Measurements from ENCODE around the gene EYS.
"Not testable (repeated sequence)": the region's sequence is repeated elsewhere in the genome, so short reads cannot be mapped to it uniquely, and the experiment has no call there.

The EYS gene

DNA sequence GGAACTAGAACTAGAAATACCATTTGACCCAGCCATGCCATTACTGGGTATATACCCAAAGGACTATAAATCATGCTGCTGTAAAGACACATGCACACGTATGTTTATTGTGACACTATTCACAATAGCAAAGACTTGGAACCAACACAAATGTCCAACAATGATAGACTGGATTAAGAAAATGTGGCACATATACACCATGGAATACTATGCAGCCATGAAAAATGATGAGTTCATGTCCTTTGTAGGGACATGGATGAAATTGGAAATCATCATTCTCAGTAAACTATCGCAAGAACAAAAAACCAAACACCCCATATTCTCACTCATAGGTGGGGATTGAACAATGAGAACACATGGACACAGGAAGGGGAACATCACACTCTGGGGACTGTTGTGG is 1968.8 kb downstream of the EYS start:
- not testable (repeated sequence) for DNase-seq (ENCODE audit: low read depth in 2 of 2)

GRCh38 chr6:63734923-63735322 is 1972.1 kb downstream of the EYS start:
- no peak for DNase-seq (ENCODE audit: low read depth in 2 of 2)

DNA sequence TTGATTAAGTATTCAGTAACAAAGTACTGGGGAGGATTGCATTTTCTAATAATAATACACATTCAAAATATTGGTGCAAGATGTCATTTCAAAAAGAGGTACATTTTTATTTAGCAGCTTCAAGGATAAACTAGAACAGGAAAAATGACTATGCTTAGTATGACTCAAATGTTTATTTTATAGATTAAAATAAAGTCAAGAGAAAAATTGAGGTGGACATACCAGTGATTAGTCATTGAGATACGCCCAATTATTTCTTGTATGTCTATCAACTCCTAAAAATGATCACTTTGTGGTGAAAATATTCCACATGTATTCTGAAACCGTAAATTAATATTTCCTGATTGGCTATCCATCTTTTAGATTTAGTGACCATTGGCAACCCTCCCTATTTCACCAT is 1974.7 kb downstream of the EYS start:
- no peak for DNase-seq (ENCODE audit: low read depth in 2 of 2)

GRCh38 chr6:63731930-63732329 is 1975.1 kb downstream of the EYS start:
- no peak for DNase-seq (ENCODE audit: low read depth in 2 of 2)

- DNase-seq (ENCODE audit: low read depth in 2 of 2) = no peak
These were observed 1976.7 kb downstream of the EYS start for GRCh38 chr6:63730311-63730710.

DNA sequence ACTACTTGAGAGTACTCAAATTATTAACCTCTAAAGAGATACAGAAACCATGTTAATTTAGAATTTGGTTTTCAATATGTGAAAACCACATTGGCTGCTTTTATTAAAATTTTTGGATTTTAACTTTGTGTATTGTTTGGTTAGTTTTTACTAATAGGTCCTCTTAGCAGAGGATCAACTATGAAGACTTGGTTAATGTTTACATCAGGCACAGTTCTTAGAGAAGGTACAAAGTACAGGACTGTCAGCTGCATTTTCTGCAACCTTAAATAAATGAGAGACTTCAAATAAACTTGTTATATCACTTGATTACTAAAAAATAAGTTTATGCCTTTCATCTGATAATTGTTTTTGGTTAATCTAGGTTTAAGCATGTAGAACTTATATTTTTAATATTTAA is 1982.3 kb downstream of the EYS start:
- no peak for DNase-seq (ENCODE audit: low read depth in 2 of 2)

- no peak for DNase-seq (ENCODE audit: low read depth in 2 of 2)
These were observed 1985.8 kb downstream of the EYS start for GRCh38 chr6:63721181-63721580.

DNA sequence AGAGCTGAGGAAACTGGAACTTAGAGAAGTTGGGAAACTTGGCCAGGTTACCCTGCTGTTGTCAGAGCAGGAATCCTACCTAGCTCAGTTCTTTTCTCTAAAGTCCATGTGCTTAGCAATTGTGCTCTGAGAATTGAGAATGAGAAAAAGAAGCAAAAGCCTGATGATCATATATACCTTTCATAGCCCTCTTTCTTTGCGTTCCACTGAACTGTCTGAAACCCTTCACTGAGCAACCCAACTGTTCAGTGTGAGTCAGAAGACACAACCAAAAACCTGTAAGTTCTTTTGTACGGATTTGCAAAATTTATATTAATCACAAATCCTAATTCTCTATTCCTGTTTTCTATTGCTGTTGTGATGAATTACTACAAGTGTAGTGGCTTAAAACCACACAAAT is 1990.9 kb downstream of the EYS start:
- DNase-seq (ENCODE audit: low read depth in 2 of 2) = no peak

GRCh38 chr6:63714091-63714490 is 1992.9 kb downstream of the EYS start:
- no peak for DNase-seq (ENCODE audit: low read depth in 2 of 2)

- DNase-seq (ENCODE audit: low read depth in 2 of 2) = no peak
These were observed 1993.7 kb downstream of the EYS start for GRCh38 chr6:63713332-63713731.

- DNase-seq (ENCODE audit: low read depth in 2 of 2) = no peak
These were observed 1997.9 kb downstream of the EYS start for GRCh38 chr6:63709148-63709547.

DNA sequence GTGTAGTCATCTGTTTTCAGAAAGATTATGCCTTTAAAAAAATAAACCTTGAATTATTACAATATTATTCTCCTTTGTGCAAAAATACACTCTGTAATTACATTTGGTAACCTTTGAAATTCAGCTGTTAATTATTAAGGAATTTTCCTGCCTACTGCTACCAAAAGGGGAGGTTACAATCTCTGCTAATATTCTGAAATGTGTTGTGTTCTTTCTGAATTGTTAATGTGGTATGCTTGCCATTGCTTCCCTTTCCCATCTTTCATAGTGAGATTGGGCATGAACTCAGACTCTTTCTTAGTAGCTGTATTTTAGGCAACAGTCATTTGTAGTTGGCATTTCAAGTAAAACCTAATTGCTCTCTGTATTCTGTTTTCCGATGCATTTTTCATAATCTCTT is 1998.4 kb downstream of the EYS start:
- no peak for DNase-seq (ENCODE audit: low read depth in 2 of 2)

DNA sequence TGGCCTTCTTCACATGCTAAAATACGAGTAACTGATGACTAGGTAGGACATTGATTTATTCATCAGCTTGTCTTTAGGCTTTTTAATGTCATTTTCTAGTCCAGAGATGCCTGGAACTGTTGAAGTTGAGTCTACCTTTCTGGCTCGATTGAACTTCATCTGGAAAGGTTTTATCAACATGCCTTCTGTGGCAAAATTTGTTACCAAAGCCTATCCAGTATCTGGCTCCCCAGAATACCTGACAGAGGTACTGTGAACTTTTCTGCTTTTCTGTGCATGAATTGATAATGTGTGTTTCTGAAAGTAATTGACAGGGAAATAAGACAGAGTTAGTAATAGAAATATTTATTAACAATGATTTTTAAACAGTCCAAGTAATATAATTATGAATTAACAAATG is 2000.4 kb downstream of the EYS start:
- no peak for DNase-seq (ENCODE audit: low read depth in 2 of 2)

DNA sequence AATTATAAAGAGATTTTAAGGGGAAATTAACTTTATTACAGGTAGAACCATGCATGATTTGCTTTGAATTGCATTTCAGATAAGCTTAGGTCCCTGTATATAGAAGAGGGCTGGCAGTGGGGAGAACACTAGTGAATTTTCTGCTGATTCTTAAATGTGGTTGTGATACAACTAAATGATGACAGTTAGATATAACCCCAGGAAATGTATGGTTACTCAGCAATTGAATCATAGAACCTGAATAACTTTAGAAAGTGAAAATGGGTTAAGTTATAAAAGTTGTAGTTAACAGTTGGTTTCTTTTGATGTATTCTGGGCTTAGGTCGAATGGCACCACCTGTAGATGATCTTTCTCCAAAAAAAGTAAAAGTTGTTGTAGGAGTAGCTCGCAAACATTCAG is 2001.3 kb downstream of the EYS start:
- no peak for DNase-seq (ENCODE audit: low read depth in 2 of 2)

GRCh38 chr6:63690221-63690620 is 2016.8 kb downstream of the EYS start:
- DNase-seq (ENCODE audit: low read depth in 2 of 2) = no peak

- no peak for DNase-seq (ENCODE audit: low read depth in 2 of 2)
These were observed 2017.6 kb downstream of the EYS start for GRCh38 chr6:63689421-63689820.

- DNase-seq (ENCODE audit: low read depth in 2 of 2) = no peak
These were observed 2021.3 kb downstream of the EYS start for GRCh38 chr6:63685446-63686379.

DNA sequence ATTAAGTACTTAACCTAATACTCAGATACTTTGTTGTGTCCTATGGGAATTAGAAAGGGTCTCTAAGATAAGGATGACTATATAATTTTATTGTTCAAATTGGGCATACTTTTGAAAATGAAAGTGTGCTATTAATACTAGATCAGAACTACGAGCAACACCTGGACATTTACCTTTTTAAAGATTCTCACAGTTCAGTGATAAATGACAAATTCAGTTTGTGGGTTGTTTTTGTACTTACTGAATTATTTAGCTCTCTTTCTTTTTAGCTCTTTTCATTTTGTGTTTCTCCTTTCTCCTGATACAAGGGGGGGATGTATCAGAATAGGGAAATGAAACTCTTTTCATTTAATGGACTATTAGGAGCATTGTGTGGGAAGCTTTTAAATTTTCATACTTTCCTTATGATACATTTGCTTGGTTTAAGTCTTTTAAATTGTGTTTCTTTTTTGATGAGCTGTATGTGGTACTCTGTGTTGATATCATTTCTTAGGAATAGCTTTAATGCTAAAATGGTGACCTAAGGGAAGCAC is 2023.9 kb downstream of the EYS start:
- no peak for DNase-seq (ENCODE audit: low read depth in 2 of 2)

GRCh38 chr6:63677282-63677681 is 2029.7 kb downstream of the EYS start:
- no peak for DNase-seq (ENCODE audit: low read depth in 2 of 2)

- DNase-seq (ENCODE audit: low read depth in 2 of 2) = no peak
These were observed 2030.5 kb downstream of the EYS start for GRCh38 chr6:63676412-63677114.

- no peak for DNase-seq (ENCODE audit: low read depth in 2 of 2)
These were observed 2031.9 kb downstream of the EYS start for GRCh38 chr6:63675138-63675537.

- no peak for DNase-seq (ENCODE audit: low read depth in 2 of 2)
These were observed 2032.4 kb downstream of the EYS start for GRCh38 chr6:63674635-63675034.

GRCh38 chr6:63673692-63674091 is 2033.3 kb downstream of the EYS start:
- DNase-seq (ENCODE audit: low read depth in 2 of 2) = no peak
